Small intestine (tissue), 7 donors: Measurements from ENCODE around the gene OR52K1. TPM values are rescaled to one million over a fixed set of nuclear protein-coding genes. Genes with fewer than 3 reads are reported as not detected.

Experiments used
- DNase-seq, 2 donors: peaks; one replicate each; pipeline versions ENCODE4 v3.0.0 to v3.0.0-alpha.2; 2013
- FAIRE-seq: peaks from 2 replicates; lab custom pipeline; 2012; peaks lifted over from hg19 to GRCh38; lab: Jason Lieb, UNC
- H3K27ac ChIP-seq, 3 donors: one replicate each; pipeline ENCODE4 v1.5.1; 2013; ENCODE audit warnings: low read length in 2 of 3, mild to moderate bottlenecking in 2 of 3, control low read depth in 1 of 3, inconsistent platforms in 1 of 3, low read depth in 1 of 3, moderate library complexity in 1 of 3
- H3K27me3 ChIP-seq, 3 donors: one replicate each; pipeline ENCODE4 v1.6.1; 2013; ENCODE audit warnings: low read length in 3 of 3, inconsistent platforms in 1 of 3; ENCODE audit not compliant: control insufficient read depth in 3 of 3, insufficient read depth in 3 of 3
- H3K36me3 ChIP-seq, 3 donors: one replicate each; pipeline ENCODE4 v1.6.1; 2013; ENCODE audit warnings: low read length in 3 of 3, inconsistent platforms in 1 of 3, low read depth in 1 of 3, mild to moderate bottlenecking in 1 of 3, moderate library complexity in 1 of 3; ENCODE audit not compliant: control insufficient read depth in 3 of 3, insufficient read depth in 2 of 3
- H3K4me1 ChIP-seq, 3 donors: one replicate each; pipeline ENCODE4 v1.6.1; 2013; ENCODE audit warnings: low read length in 2 of 3, inconsistent platforms in 1 of 3, low read depth in 1 of 3, mild to moderate bottlenecking in 1 of 3, moderate library complexity in 1 of 3; ENCODE audit not compliant: control insufficient read depth in 3 of 3, insufficient read depth in 2 of 3
- H3K4me3 ChIP-seq, 3 donors: one replicate each; pipeline ENCODE4 v1.5.1; 2013; ENCODE audit warnings: low read length in 3 of 3, control low read depth in 1 of 3, inconsistent platforms in 1 of 3, low read depth in 1 of 3, mild to moderate bottlenecking in 1 of 3, moderate library complexity in 1 of 3
- H3K9me3 ChIP-seq, 2 donors: one replicate each; pipeline ENCODE4 v1.6.1; 2013; ENCODE audit warnings: low read depth in 1 of 2, low read length in 1 of 2; ENCODE audit not compliant: control insufficient read depth in 2 of 2, insufficient read depth in 1 of 2
- WGBS, 3 donors: extraction: QIAGEN DNeasy Blood & Tissue Kit; methylation state at CpG; one replicate each; pipeline ENCODE4 v1.1.7; 2013; 5-methylcytosine and 5-hydroxymethylcytosine counted together
- polyA plus RNA-seq, 4 donors: library from polyadenylated mRNA; stranded (reverse) in 3 of 4; unstranded in 1 of 4; fragments of 200-250 nt in 3 of 4; fragments of 120-200 nt in 1 of 4; gene quantifications; one replicate each; pipeline versions ENCODE4 v1.2.1 to v1.2.3, GENCODE V29; 2013
- donor health status: healthy with polysubstance abuse.
- donor health status: control.
- donor health status: control.
- donor health status: Bipolar disorder and iron deficiency.
- donor health status: healthy.

OR52K1 gene
- polyA plus RNA-seq, 4 donors: 0.09 TPM; not detected in 3

- no peak overlapping the region for H3K4me3 ChIP-seq
- no peaks in the 10 kb centered on the region for H3K36me3 ChIP-seq
- no peaks in the 10 kb centered on the region for H3K27me3 ChIP-seq
- WGBS, 3 donors: 0 to 44% (median 11%) methylated on average over 1 of the region's 1 CpG
- H3K9me3 ChIP-seq: peaks cover 0 to 10% of the 10 kb centered on the region in 2 donors
- FAIRE-seq: no peak
- H3K27ac ChIP-seq: no peak overlapping the region
- peaks cover 0 to 13% (median 0%) of the 10 kb centered on the region in 3 donors for H3K4me1 ChIP-seq
- DNase-seq: peak in 1 of 2 donors; percentile 29
Measured at GRCh38 chr11:4455419-4455818, 27.0 kb upstream of the OR52K1 start.

- WGBS, 3 donors: 18 to 32% (median 29%) methylated on average over 4 of the region's 4 CpGs
- FAIRE-seq: no peak
- peak overlapping the region in 1 of 3 donors; percentile 81 for H3K27ac ChIP-seq
Measured at GRCh38 chr11:4459500-4459899, 22.9 kb upstream of the OR52K1 start.

GRCh38 chr11:4460151-4460550 is 22.3 kb upstream of the OR52K1 start:
- FAIRE-seq (no peak), DNase-seq (peak in 1 of 2 donors; percentile 52)
- Histone ChIP-seq H3K9me3 (peaks cover 0 to 14% of the 10 kb centered on the region in 2 donors), H3K27me3 (no peaks in the 10 kb centered on the region), H3K4me3 (no peak overlapping the region), H3K4me1 (peaks cover 0 to 35% (median 0%) of the 10 kb centered on the region in 3 donors), H3K36me3 (no peaks in the 10 kb centered on the region), H3K27ac (peak overlapping the region in 1 of 3 donors; percentile 81)
- WGBS, 3 donors: 74 to 83% (median 83%) methylated on average over 4 of the region's 4 CpGs

More at GRCh38 chr11:4459500-4459899, 22.9 kb upstream of the OR52K1 start:
- H3K36me3 ChIP-seq: no peaks in the 10 kb centered on the region
- no peak overlapping the region for H3K4me3 ChIP-seq
- H3K27me3 ChIP-seq: no peaks in the 10 kb centered on the region
- H3K9me3 ChIP-seq: peaks cover 0 to 13% of the 10 kb centered on the region in 2 donors
- H3K4me1 ChIP-seq: peaks cover 0 to 31% (median 0%) of the 10 kb centered on the region in 3 donors
- peak; percentile 6 to 86 for DNase-seq

- Histone ChIP-seq H3K4me1 (peaks cover 0 to 55% (median 6%) of the 10 kb centered on the region in 3 donors), H3K27me3 (no peaks in the 10 kb centered on the region), H3K4me3 (no peak overlapping the region), H3K9me3 (peaks cover 0 to 14% of the 10 kb centered on the region in 2 donors), H3K36me3 (no peaks in the 10 kb centered on the region), H3K27ac (peak overlapping the region in 1 of 3 donors; percentile 86)
- 91 to 94% (median 93%) methylated on average over 5 of the region's 5 CpGs for WGBS, 3 donors
- FAIRE-seq (no peak), DNase-seq (no peak)
Measured at GRCh38 chr11:4464216-4465159, 18.0 kb upstream of the OR52K1 start.

- Histone ChIP-seq H3K36me3 (no peaks in the 10 kb centered on the region), H3K9me3 (peaks cover 0 to 14% of the 10 kb centered on the region in 2 donors), H3K27me3 (no peaks in the 10 kb centered on the region), H3K27ac (peak overlapping the region in 1 of 3 donors; percentile 86), H3K4me3 (no peak overlapping the region), H3K4me1 (peaks cover 0 to 54% (median 6%) of the 10 kb centered on the region in 3 donors)
- DNase-seq (peak in 1 of 2 donors; percentile 45), FAIRE-seq (no peak)
- WGBS, 3 donors: 69 to 74% (median 69%) methylated on average over 1 of the region's 1 CpG
Measured at GRCh38 chr11:4465407-4465806, 17.0 kb upstream of the OR52K1 start.

- Histone ChIP-seq H3K9me3 (peaks cover 0 to 14% of the 10 kb centered on the region in 2 donors), H3K27me3 (no peaks in the 10 kb centered on the region), H3K27ac (peak overlapping the region in 1 of 3 donors; percentile 86), H3K4me1 (peaks cover 0 to 48% (median 6%) of the 10 kb centered on the region in 3 donors), H3K4me3 (no peak overlapping the region), H3K36me3 (no peaks in the 10 kb centered on the region)
- WGBS, 3 donors: 28 to 40% (median 30%) methylated on average over 5 of the region's 5 CpGs
- FAIRE-seq: no peak
- peak in 1 of 2 donors; percentile 3 for DNase-seq
Measured at GRCh38 chr11:4466131-4466870, 16.1 kb upstream of the OR52K1 start.

GRCh38 chr11:4466871-4467442 is 15.5 kb upstream of the OR52K1 start:
- Histone ChIP-seq H3K4me1 (peaks cover 0 to 41% (median 6%) of the 10 kb centered on the region in 3 donors), H3K9me3 (peaks cover 0 to 14% of the 10 kb centered on the region in 2 donors), H3K36me3 (no peaks in the 10 kb centered on the region), H3K4me3 (no peak overlapping the region), H3K27ac (peak overlapping the region in 1 of 3 donors; percentile 86), H3K27me3 (no peaks in the 10 kb centered on the region)
- FAIRE-seq (no peak), DNase-seq (peak; percentile 38 to 81)
